GM18870 (cell line): Measurements from ENCODE around the gene CHCHD4.

Experiments
- ATAC-seq: cut with Tn5 transposase; IDR thresholded peaks from one replicate; pipeline ENCODE4 v1.9.1; 2021; ENCODE audit warnings: moderate library complexity; ENCODE audit not compliant: unreplicated experiment

The CHCHD4 gene

GRCh38 chr3:14124615-14125192 is at the start of gene CHCHD4, which contains the start of gene TMEM43:
TSS of gene CHCHD4 (minus strand) at chr3:14124870. CDS start at chr3:14124676, 194 bp downstream.
TSS of gene TMEM43 (plus strand) at chr3:14125052. CDS start at chr3:14125194, 142 bp downstream.
- peak; percentile 88 for ATAC-seq

DNA sequence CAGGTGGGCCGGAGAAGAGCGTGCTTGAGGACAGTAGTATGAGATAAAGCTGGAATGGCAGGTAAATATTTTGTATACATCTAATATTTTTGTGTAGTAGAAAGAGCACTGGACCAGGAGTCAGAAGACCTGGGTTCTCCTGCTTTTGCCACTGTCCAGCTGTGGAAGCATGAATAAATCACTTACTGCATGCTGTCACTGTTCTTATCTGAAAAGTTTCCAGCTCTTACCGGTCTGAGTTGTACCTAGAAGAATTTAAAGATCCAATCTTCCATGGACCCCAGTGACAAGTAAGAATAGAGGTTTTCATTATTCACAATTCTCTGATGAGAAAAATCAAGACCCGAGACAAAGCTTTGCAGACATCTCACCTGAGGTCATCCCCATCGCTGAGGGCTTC is 47.8 kb upstream of the CHCHD4 start:
- ATAC-seq: no peak

- ATAC-seq: no peak
These were observed 46.0 kb upstream of the CHCHD4 start for GRCh38 chr3:14170531-14171159.

DNA sequence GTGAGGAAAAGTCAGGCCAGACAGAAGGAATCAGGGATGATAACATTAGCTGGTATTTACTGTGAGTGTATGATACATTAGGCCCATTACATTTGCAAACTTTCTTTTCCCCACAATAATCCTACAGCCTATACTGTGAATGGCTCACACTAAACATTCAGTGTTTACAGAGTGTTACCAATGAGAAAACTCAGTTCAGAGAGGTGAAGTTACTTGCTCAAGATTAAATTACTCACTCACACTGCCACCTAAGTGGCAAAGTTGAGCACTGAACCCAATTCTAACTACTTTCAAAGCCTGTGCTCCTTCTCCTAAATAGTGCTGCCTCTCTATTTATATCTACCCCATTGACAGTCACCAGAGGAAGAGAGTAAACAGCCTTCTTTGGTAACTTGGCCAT is 45.2 kb upstream of the CHCHD4 start:
- ATAC-seq: no peak

GRCh38 chr3:14169435-14169834 is 44.8 kb upstream of the CHCHD4 start:
- ATAC-seq: no peak

- no peak for ATAC-seq
These were observed 42.4 kb upstream of the CHCHD4 start for GRCh38 chr3:14166877-14167603.

- ATAC-seq: no peak
These were observed 37.5 kb upstream of the CHCHD4 start for GRCh38 chr3:14162178-14162577.

- ATAC-seq: no peak
These were observed 36.6 kb upstream of the CHCHD4 start for GRCh38 chr3:14161282-14161681.

- ATAC-seq: no peak
These were observed 34.8 kb upstream of the CHCHD4 start for GRCh38 chr3:14159426-14159825.

- no peak for ATAC-seq
These were observed 33.7 kb upstream of the CHCHD4 start for GRCh38 chr3:14158370-14158769.

- ATAC-seq: no peak
These were observed 33.3 kb upstream of the CHCHD4 start for GRCh38 chr3:14157951-14158350.

DNA sequence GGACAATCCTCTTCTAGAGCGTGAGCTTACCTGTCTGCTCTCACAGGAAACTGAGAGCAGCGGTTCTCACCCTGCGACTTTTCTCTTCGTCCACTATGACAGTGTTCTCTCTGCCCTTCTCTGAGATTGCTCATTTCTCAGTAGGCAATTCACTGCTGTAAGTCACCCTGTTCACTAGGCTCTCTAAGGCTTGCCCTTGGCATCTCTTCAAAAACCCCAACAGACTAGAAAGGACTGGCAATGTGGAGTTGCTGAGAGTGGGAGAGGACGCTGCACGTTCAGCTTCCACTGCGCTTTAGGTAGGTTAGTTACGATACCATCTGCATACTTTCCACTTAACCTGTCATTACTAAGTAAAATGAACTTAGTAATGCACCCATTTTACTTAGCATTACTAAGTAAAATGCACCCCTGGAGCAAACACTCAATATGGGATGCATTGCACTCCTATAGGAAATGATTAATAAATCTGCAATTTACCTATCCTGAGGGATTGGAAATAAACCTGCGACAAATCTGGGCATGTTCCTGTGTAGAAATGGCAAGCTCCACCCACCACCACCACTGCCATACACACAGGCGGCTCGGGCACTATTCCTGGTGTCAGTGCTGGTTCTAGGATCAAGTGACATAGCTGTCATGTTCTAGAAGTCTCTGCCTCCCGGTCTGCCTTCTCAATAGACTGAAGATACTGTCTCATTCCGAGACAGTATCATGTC is 32.3 kb upstream of the CHCHD4 start:
- no peak for ATAC-seq

DNA sequence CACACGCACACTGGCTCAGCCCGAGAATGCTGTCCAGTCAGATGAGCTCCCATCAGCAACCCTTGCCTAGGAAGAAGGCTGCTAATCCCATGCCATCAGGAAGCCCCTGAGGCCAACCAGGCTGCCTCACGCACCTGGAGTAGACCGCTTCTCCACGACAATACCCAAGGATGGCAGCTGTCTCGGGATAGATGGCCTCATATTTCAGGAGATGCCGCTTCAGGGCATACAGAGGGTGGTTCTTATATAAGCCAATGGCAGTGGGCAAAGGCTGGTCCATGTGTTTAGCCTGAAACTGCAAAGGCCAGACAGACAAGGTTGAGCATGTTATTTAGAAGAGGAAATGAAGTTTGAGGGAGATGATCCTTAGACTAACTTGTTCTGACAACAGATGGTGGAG is 31.5 kb upstream of the CHCHD4 start:
- ATAC-seq: no peak

DNA sequence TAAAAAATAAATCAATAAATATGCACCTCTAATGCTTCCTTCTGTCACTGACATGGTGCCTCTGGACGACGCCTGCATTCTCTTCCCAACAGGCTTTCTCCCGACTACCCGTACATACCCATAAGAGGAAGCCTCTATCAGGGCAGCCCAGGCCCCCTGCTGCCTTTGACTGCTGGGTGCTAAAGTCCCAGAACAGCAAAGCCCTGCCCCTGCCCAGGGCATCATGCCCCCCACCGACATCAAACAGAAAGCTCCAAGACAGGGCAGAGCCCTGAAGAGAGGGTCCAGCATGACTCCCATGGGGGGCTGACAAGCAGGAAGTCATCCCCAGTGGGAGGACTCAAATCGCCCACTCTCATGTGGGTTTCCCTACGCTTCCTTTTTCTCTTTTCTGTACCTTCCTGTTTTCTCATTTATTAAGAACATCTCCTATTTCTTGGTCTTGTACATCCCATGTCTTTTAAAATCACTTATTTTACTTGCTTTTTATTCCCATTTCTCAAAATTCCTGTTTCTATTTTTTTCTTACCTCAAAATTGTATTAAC is 30.3 kb upstream of the CHCHD4 start:
- no peak for ATAC-seq

- ATAC-seq: no peak
These were observed 29.6 kb upstream of the CHCHD4 start for GRCh38 chr3:14154276-14154675.

- no peak for ATAC-seq
These were observed 29.0 kb upstream of the CHCHD4 start for GRCh38 chr3:14153663-14154062.

GRCh38 chr3:14152963-14153355 is 28.3 kb upstream of the CHCHD4 start:
- no peak for ATAC-seq

GRCh38 chr3:14152233-14152962 is 27.7 kb upstream of the CHCHD4 start:
- ATAC-seq: no peak

- ATAC-seq: no peak
These were observed 26.9 kb upstream of the CHCHD4 start for GRCh38 chr3:14151471-14152083.
